ENCODE results near the gene STAT1. TPM values are rescaled to one million over a fixed set of nuclear protein-coding genes. Genes with fewer than 3 reads are reported as not detected.

The STAT1 gene
- total RNA-seq, 1 experiment from 2014 or later: 76.5 TPM

GRCh38 chr2:191049728-191050639 is 36.0 kb upstream of the STAT1 start:
- Histone ChIP-seq H3K27me3 (replicated peaks; ENCODE audit: insufficient read depth, low read depth, low read length, poor library complexity) (no peaks in the 10 kb centered on the region), H3K4me1 (ENCODE audit: insufficient read depth, low read length, poor library complexity, severe bottlenecking) (peaks cover 14% of the 10 kb centered on the region), H3K36me3 (ENCODE audit: insufficient read depth, low read length, poor library complexity, severe bottlenecking) (no peaks in the 10 kb centered on the region), H3K27ac (ENCODE audit: low read depth, low read length, poor library complexity, severe bottlenecking) (no peak overlapping the region), H3K4me3 (ENCODE audit: low read depth, low read length, poor library complexity, severe bottlenecking) (no peak overlapping the region), H3K9me3 (ENCODE audit: low read depth, low read length, poor library complexity, severe bottlenecking) (no peaks in the 10 kb centered on the region)
- TF ChIP-seq CTCF (conservative IDR thresholded peaks at IDR 0.05; ENCODE audit: low read depth, low read length) (no peak), EZH2 (IDR thresholded peaks at IDR 0.05; ENCODE audit: borderline replicate concordance, low read depth, low read length, poor library complexity, severe bottlenecking) (no peak)
- no TSS peak for BruUV-seq (replicated peaks)
- ChIA-PET CTCF (interaction anchor here (1.2 to 3.7 kb wide), 2 partner anchors 105 kb away, joined by 3 to 45 read pairs; no protein-coding TSS in a partner anchor), POLR2A (ENCODE audit: low non-redundant PET) (no interaction called here)
- intact Hi-C loops (cut with micrococcal nuclease; ENCODE audit: unreplicated experiment): loop anchor here (5.0 kb wide), 1 partner anchor 472 kb away; no protein-coding TSS in a partner anchor
- no peak for DNase-seq (ENCODE audit: low spot score)

GRCh38 chr2:191048073-191048472 is 34.1 kb upstream of the STAT1 start:
- no peak for TF ChIP-seq EZH2 (IDR thresholded peaks at IDR 0.05; ENCODE audit: borderline replicate concordance, low read depth, low read length, poor library complexity, severe bottlenecking)
- no peak for TF ChIP-seq CTCF (conservative IDR thresholded peaks at IDR 0.05; ENCODE audit: low read depth, low read length)
- Histone ChIP-seq H3K27ac (ENCODE audit: low read depth, low read length, poor library complexity, severe bottlenecking) (no peak overlapping the region), H3K4me3 (ENCODE audit: low read depth, low read length, poor library complexity, severe bottlenecking) (no peak overlapping the region), H3K36me3 (ENCODE audit: insufficient read depth, low read length, poor library complexity, severe bottlenecking) (no peaks in the 10 kb centered on the region), H3K27me3 (replicated peaks; ENCODE audit: insufficient read depth, low read depth, low read length, poor library complexity) (no peaks in the 10 kb centered on the region), H3K9me3 (ENCODE audit: low read depth, low read length, poor library complexity, severe bottlenecking) (peaks cover 5% of the 10 kb centered on the region), H3K4me1 (ENCODE audit: insufficient read depth, low read length, poor library complexity, severe bottlenecking) (peaks cover 6% of the 10 kb centered on the region)
- DNase-seq (ENCODE audit: low spot score): no peak
- intact Hi-C loops (cut with micrococcal nuclease; ENCODE audit: unreplicated experiment): no loop called here
- ChIA-PET CTCF (no interaction called here), POLR2A (ENCODE audit: low non-redundant PET) (no interaction called here)
- no TSS peak for BruUV-seq (replicated peaks)

- intact Hi-C loops (cut with micrococcal nuclease; ENCODE audit: unreplicated experiment): no loop called here
- Histone ChIP-seq H3K9me3 (ENCODE audit: low read depth, low read length, poor library complexity, severe bottlenecking) (peaks cover 5% of the 10 kb centered on the region), H3K27me3 (replicated peaks; ENCODE audit: insufficient read depth, low read depth, low read length, poor library complexity) (no peaks in the 10 kb centered on the region), H3K4me1 (ENCODE audit: insufficient read depth, low read length, poor library complexity, severe bottlenecking) (no peaks in the 10 kb centered on the region), H3K4me3 (ENCODE audit: low read depth, low read length, poor library complexity, severe bottlenecking) (no peak overlapping the region), H3K36me3 (ENCODE audit: insufficient read depth, low read length, poor library complexity, severe bottlenecking) (no peaks in the 10 kb centered on the region), H3K27ac (ENCODE audit: low read depth, low read length, poor library complexity, severe bottlenecking) (no peak overlapping the region)
- TF ChIP-seq EZH2 (IDR thresholded peaks at IDR 0.05; ENCODE audit: borderline replicate concordance, low read depth, low read length, poor library complexity, severe bottlenecking): no peak
- TF ChIP-seq CTCF (conservative IDR thresholded peaks at IDR 0.05; ENCODE audit: low read depth, low read length): no peak
- POLR2A ChIA-PET (ENCODE audit: low non-redundant PET): no interaction called here
- CTCF ChIA-PET: no interaction called here
- no peak for DNase-seq (ENCODE audit: low spot score)
- no TSS peak for BruUV-seq (replicated peaks)
These were observed 31.2 kb upstream of the STAT1 start for GRCh38 chr2:191045141-191045540.
